Lung (tissue), 12 donors: ENCODE data around the gene TMEM132C. TPM values are rescaled to one million over a fixed set of nuclear protein-coding genes. Genes with fewer than 3 reads are reported as not detected.

Experiments used
- ATAC-seq: fragments of 200-7000 bp; cut with Tn5 transposase; one replicate; pipeline ENCODE4 v1.9.1; 2020; ENCODE audit warnings: moderate number of reproducible peaks; ENCODE audit not compliant: insufficient read depth, low FRiP score
- DNase-seq, 3 donors: peaks; one replicate each; pipeline ENCODE4 v3.0.0-alpha.2; 2013 to 2017
- H3K27ac ChIP-seq, 2 donors: one replicate each; pipeline ENCODE4 v1.5.1; 2013; ENCODE audit warnings: mild to moderate bottlenecking in 2 of 2, moderate library complexity in 2 of 2, control low read depth in 1 of 2, inconsistent platforms in 1 of 2, low read depth in 1 of 2, low read length in 1 of 2
- H3K27me3 ChIP-seq, 3 donors: one replicate each; pipeline ENCODE4 v1.5.1; 2013; ENCODE audit warnings: low read length in 2 of 3; ENCODE audit not compliant: control insufficient read depth in 3 of 3, insufficient read depth in 3 of 3
- H3K36me3 ChIP-seq, 4 donors: one replicate each; pipeline ENCODE4 v1.5.1; 2013; ENCODE audit warnings: low read length in 4 of 4, mild to moderate bottlenecking in 1 of 4, moderate library complexity in 1 of 4; ENCODE audit not compliant: control insufficient read depth in 4 of 4, insufficient read depth in 4 of 4
- H3K4me1 ChIP-seq, 5 donors: one replicate each; pipeline ENCODE4 v1.5.1; 2013; ENCODE audit warnings: low read length in 5 of 5, mild to moderate bottlenecking in 2 of 5, moderate library complexity in 1 of 5; ENCODE audit not compliant: control insufficient read depth in 5 of 5, insufficient read depth in 5 of 5
- H3K4me3 ChIP-seq: one replicate; pipeline ENCODE4 v1.5.1; 2013; ENCODE audit warnings: mild to moderate bottlenecking, control low read depth, moderate library complexity
- H3K9ac ChIP-seq, 2 donors: one replicate each; pipeline ENCODE4 v1.5.1; 2013; ENCODE audit warnings: low read length in 2 of 2, control low read depth in 1 of 2; ENCODE audit not compliant: insufficient read depth in 1 of 2
- H3K9me3 ChIP-seq, 4 donors: one replicate each; pipeline ENCODE4 v1.5.1; 2013; ENCODE audit warnings: low read length in 3 of 4, mild to moderate bottlenecking in 1 of 4, moderate library complexity in 1 of 4; ENCODE audit not compliant: control insufficient read depth in 4 of 4, insufficient read depth in 3 of 4
- CTCF ChIP-seq: IDR thresholded peaks from 2 replicates; pipeline ENCODE4 v1.5.1; 2012; ENCODE audit warnings: mild to moderate bottlenecking; ENCODE audit errors: control extremely low read depth, extremely low read depth
- WGBS, 2 donors: extraction: QIAGEN DNeasy Blood & Tissue Kit; methylation state at CpG; one replicate each; pipeline ENCODE4 v1.1.7; 2013; 5-methylcytosine and 5-hydroxymethylcytosine counted together
- polyA plus RNA-seq, 2 donors: library from polyadenylated mRNA; stranded (reverse); fragments of 200-250 nt; gene quantifications; one replicate each; pipeline ENCODE4 v1.2.1, GENCODE V29; 2013
- total RNA-seq, 2 donors: library from RNA; depleted of rRNA in 1 of 2; stranded (reverse); fragments of >200 nt in 1 of 2; gene quantifications; one replicate each; pipeline ENCODE4 v1.2.1, GENCODE V29; 2014 to 2021
- donor health status: control.
- donor health status: control.
- donor health status: Bipolar disorder and iron deficiency.
- donor health status: healthy.
- donor health status: DM: yes; HTN: yes; CAD: no.

Gene TMEM132C
- total and polyA plus RNA-seq, 4 donors, result 0.35 to 16.5 (median 0.77) TPM

GRCh38 chr12:128664501-128664900 lies 397.5 kb downstream of the TMEM132C start:
- Histone ChIP-seq H3K27me3 (no peaks in the 10 kb centered on the region), H3K9ac (no peak overlapping the region), H3K27ac (no peak overlapping the region), H3K36me3 (peaks cover 0 to 21% (median 10%) of the 10 kb centered on the region in 4 donors), H3K4me1 (peaks cover 0 to 27% (median 10%) of the 10 kb centered on the region in 5 donors), H3K4me3 (no peak overlapping the region), H3K9me3 (peaks cover 0 to 13% (median 0%) of the 10 kb centered on the region in 4 donors)
- DNase-seq (no peak), ATAC-seq (no peak)
- WGBS, 2 donors, result 85% methylated on average over 9 of the region's 9 CpGs
- no peak for TF ChIP-seq CTCF

GRCh38 chr12:128667193-128667592 lies 400.2 kb downstream of the TMEM132C start:
- no peak for DNase-seq
- peaks cover 0 to 15% (median 1%) of the 10 kb centered on the region in 4 donors for H3K9me3 ChIP-seq
- no peak overlapping the region for H3K4me3 ChIP-seq
- peaks cover 0 to 7% (median 1%) of the 10 kb centered on the region in 5 donors for H3K4me1 ChIP-seq
- peaks cover 0 to 38% (median 18%) of the 10 kb centered on the region in 4 donors for H3K36me3 ChIP-seq
- H3K9ac ChIP-seq, result no peak overlapping the region
- no peak overlapping the region for H3K27ac ChIP-seq
- no peak for TF ChIP-seq CTCF
- no peak for ATAC-seq
- H3K27me3 ChIP-seq, result no peaks in the 10 kb centered on the region
- WGBS, 2 donors, result 75 to 85% methylated on average over 7 of the region's 7 CpGs

- H3K9me3 ChIP-seq, result peaks cover 0 to 2% (median under 1%) of the 10 kb centered on the region in 4 donors
- H3K27me3 ChIP-seq, result no peaks in the 10 kb centered on the region
- H3K4me3 ChIP-seq, result no peak overlapping the region
- H3K36me3 ChIP-seq, result peaks cover 0 to 26% (median 11%) of the 10 kb centered on the region in 4 donors
- no peak for ATAC-seq
- no peaks in the 10 kb centered on the region for H3K4me1 ChIP-seq
- 70 to 72% methylated on average over 5 of the region's 5 CpGs for WGBS, 2 donors
- no peak overlapping the region for H3K27ac ChIP-seq
- no peak for TF ChIP-seq CTCF
- DNase-seq, result peak in 1 of 3 donors; percentile 14
- H3K9ac ChIP-seq, result no peak overlapping the region
Observed at GRCh38 chr12:128671528-128672042, 404.6 kb downstream of the TMEM132C start.

- Histone ChIP-seq H3K4me3 (no peak overlapping the region), H3K27me3 (no peaks in the 10 kb centered on the region), H3K36me3 (peaks cover 0 to 26% (median 11%) of the 10 kb centered on the region in 4 donors), H3K9me3 (peaks cover 0 to 2% (median under 1%) of the 10 kb centered on the region in 4 donors), H3K4me1 (no peaks in the 10 kb centered on the region), H3K9ac (no peak overlapping the region), H3K27ac (no peak overlapping the region)
- no peak for TF ChIP-seq CTCF
- ATAC-seq (no peak), DNase-seq (no peak)
Observed at GRCh38 chr12:128672428-128672827, 405.5 kb downstream of the TMEM132C start.
